Activated CD4-positive, CD25-positive, alpha-beta regulatory T cell treated with anti-CD3 and anti-CD28 coated beads, Interleukin-2, amount 50 U/mL, for 16 hours (primary cell): ENCODE measurements around the gene GMPPB.

Experiments used
- DNase-seq: peaks from one replicate; pipeline ENCODE4 v3.0.0-alpha.2; 2020; ENCODE audit warnings: low read depth, low spot score

Gene GMPPB

GRCh38 chr3:49670940-49671290 lies 52.8 kb downstream of the GMPPB start:
- no peak for DNase-seq
